GM06990 (cell line): Measurements from ENCODE around the gene SPACA4.
"Not testable (repeated sequence)": the region's sequence is repeated elsewhere in the genome, so short reads cannot be mapped to it uniquely, and the experiment has no call there.

Source experiments
- DNase-seq: peaks from one replicate; pipeline ENCODE4 v3.0.0-alpha.2; 2011; ENCODE audit not compliant: insufficient read length; ENCODE audit errors: extremely low read depth
- H3K27me3 ChIP-seq: replicated peaks from 2 replicates; pipeline ENCODE4 v1.6.0; 2011; ENCODE audit warnings: low read length; ENCODE audit not compliant: control insufficient read depth, insufficient read depth
- H3K36me3 ChIP-seq: 2 replicates; pipeline ENCODE4 v1.5.1; 2011; ENCODE audit warnings: low read length; ENCODE audit not compliant: control insufficient read depth, insufficient read depth
- H3K4me3 ChIP-seq: replicated peaks from 2 replicates; pipeline ENCODE4 v1.5.1; 2011; ENCODE audit warnings: low read depth, mild to moderate bottlenecking, control low read depth, low read length
- CTCF ChIP-seq: IDR thresholded peaks from 2 replicates; pipeline ENCODE4 v1.5.1; 2011; ENCODE audit warnings: low read length, control low read depth, mild to moderate bottlenecking, inconsistent platforms; ENCODE audit not compliant: insufficient read depth, poor library complexity, severe bottlenecking

Gene SPACA4

GRCh38 chr19:48628486-48629296 lies 22.1 kb downstream of the SPACA4 start:
- Histone ChIP-seq H3K4me3 (no peak overlapping the region), H3K27me3 (no peaks in the 10 kb centered on the region), H3K36me3 (peaks cover 10% of the 10 kb centered on the region)
- no peak for TF ChIP-seq CTCF
- no peak for DNase-seq

GRCh38 chr19:48629297-48629598 lies 22.7 kb downstream of the SPACA4 start:
- peaks cover 10% of the 10 kb centered on the region for H3K36me3 ChIP-seq
- no peak for DNase-seq
- no peak overlapping the region for H3K4me3 ChIP-seq
- H3K27me3 ChIP-seq: no peaks in the 10 kb centered on the region
- no peak for TF ChIP-seq CTCF

GRCh38 chr19:48629599-48630295 lies 23.2 kb downstream of the SPACA4 start:
- no peak for DNase-seq
- Histone ChIP-seq H3K27me3 (no peaks in the 10 kb centered on the region), H3K4me3 (no peak overlapping the region), H3K36me3 (peaks cover 10% of the 10 kb centered on the region)
- no peak for TF ChIP-seq CTCF

GRCh38 chr19:48630296-48631063 lies 23.9 kb downstream of the SPACA4 start:
- Histone ChIP-seq H3K27me3 (no peaks in the 10 kb centered on the region), H3K36me3 (peaks cover 10% of the 10 kb centered on the region), H3K4me3 (no peak overlapping the region)
- no peak for DNase-seq
- no peak for TF ChIP-seq CTCF

GRCh38 chr19:48631225-48631624 lies 24.7 kb downstream of the SPACA4 start:
- no peak for DNase-seq
- Histone ChIP-seq H3K27me3 (no peaks in the 10 kb centered on the region), H3K4me3 (no peak overlapping the region), H3K36me3 (peaks cover 8% of the 10 kb centered on the region)
- no peak for TF ChIP-seq CTCF

- H3K36me3 ChIP-seq, H3K27me3 ChIP-seq, H3K4me3 ChIP-seq, DNase-seq: not testable (repeated sequence)
Observed at GRCh38 chr19:48632286-48632685, 25.7 kb downstream of the SPACA4 start.
